ENCODE results near the gene DCTPP1.

DCTPP1 gene

GRCh38 chr16:30397056-30397455, 32.8 kb downstream of the DCTPP1 start:
- Histone ChIP-seq H3K27ac (ENCODE audit: extremely low read depth, low read depth, low read length) (no peak overlapping the region), H3K9me3 (ENCODE audit: control insufficient read depth, insufficient read depth, low read depth, low read length) (no peaks in the 10 kb centered on the region), H3K36me3 (ENCODE audit: control insufficient read depth in 2 of 2, insufficient read depth in 1 of 2, low read length in 2 of 2) (peaks cover 0 to 27% of the 10 kb centered on the region in 2 experiments; a peak in 2 of 3 replicates), H3K4me1 (ENCODE audit: control insufficient read depth, insufficient read depth, low read length) (peaks cover 16% of the 10 kb centered on the region), H3K4me3 (ENCODE audit: low read depth, low read length) (no peak overlapping the region)
- CTCF ChIA-PET, result interaction anchor here (0.6 to 3.0 kb wide), 4 partner anchors 12 to 218 kb away, joined by 3 to 7 read pairs (median 4); partner anchors contain the start of gene DCTPP1
- no peak for TF ChIP-seq ZBTB26 (tag by site-specific recombination; optimal IDR thresholded peaks at IDR 0.05)
- no peak for TF ChIP-seq GLIS1 (tag by site-specific recombination; IDR thresholded peaks at IDR 0.05)
- TF ChIP-seq ZNF311 (tag by site-specific recombination; IDR thresholded peaks at IDR 0.05; ENCODE audit: borderline replicate concordance), result no peak
- no peak for TF ChIP-seq ZNF174 (tag by site-specific recombination; IDR thresholded peaks at IDR 0.05)
- no peak for TF ChIP-seq INSM2 (tag by site-specific recombination; IDR thresholded peaks at IDR 0.05)
- TF ChIP-seq ZNF121 (tag by site-specific recombination; IDR thresholded peaks at IDR 0.05), result no peak
- no peak for TF ChIP-seq PBX3 (CRISPR knock-in tag; IDR thresholded peaks at IDR 0.05)
- no peak for TF ChIP-seq ZNF146 (tag by site-specific recombination; IDR thresholded peaks at IDR 0.05)
- no peak for TF ChIP-seq PRDM10 (tag by site-specific recombination; IDR thresholded peaks at IDR 0.05)
- no peak for TF ChIP-seq ZNF48 (tag by site-specific recombination; IDR thresholded peaks at IDR 0.05)
- no peak for TF ChIP-seq PRDM1 (tag by site-specific recombination; IDR thresholded peaks at IDR 0.05)
- no peak for TF ChIP-seq ZBTB20 (tag by site-specific recombination; IDR thresholded peaks at IDR 0.05)
- TF ChIP-seq CTCF (tag by site-specific recombination; IDR thresholded peaks at IDR 0.05), result no peak
- TF ChIP-seq ZNF747 (tag by site-specific recombination; IDR thresholded peaks at IDR 0.05), result no peak
- TF ChIP-seq ZFP37 (tag by site-specific recombination; IDR thresholded peaks at IDR 0.05), result no peak
- no peak for TF ChIP-seq ZNF768 (tag by site-specific recombination; IDR thresholded peaks at IDR 0.05)
- TF ChIP-seq ZNF677 (tag by site-specific recombination; IDR thresholded peaks at IDR 0.05), result no peak
- TF ChIP-seq ZNF639 (tag by site-specific recombination; IDR thresholded peaks at IDR 0.05), result no peak
- no peak for TF ChIP-seq ZNF777 (tag by site-specific recombination; IDR thresholded peaks at IDR 0.05; ENCODE audit: borderline replicate concordance)
- no peak for TF ChIP-seq ZNF175 (tag by site-specific recombination; IDR thresholded peaks at IDR 0.05)
- POLR2A ChIA-PET, result interaction anchor here (0.6 to 3.2 kb wide), 6 partner anchors 11 to 315 kb away, joined by 3 to 44 read pairs (median 12); partner anchors contain the start of genes SEPTIN1, TBC1D10B and ZNF771
